VCaP (cell line): Measurements from ENCODE around the gene RAB1A.

Experiments used
- H3K27ac ChIP-seq: fragments of 450-650 bp; 2 replicates; pipeline ENCODE4 v1.5.1; 2017
- TF ChIP-seq, protein P1 (sequence below): fragments of 450-650 bp; conservative IDR thresholded peaks from 2 replicates; pipeline ENCODE4 v1.5.1; 2017; ENCODE audit warnings: mild to moderate bottlenecking, moderate library complexity

RAB1A gene

DNA sequence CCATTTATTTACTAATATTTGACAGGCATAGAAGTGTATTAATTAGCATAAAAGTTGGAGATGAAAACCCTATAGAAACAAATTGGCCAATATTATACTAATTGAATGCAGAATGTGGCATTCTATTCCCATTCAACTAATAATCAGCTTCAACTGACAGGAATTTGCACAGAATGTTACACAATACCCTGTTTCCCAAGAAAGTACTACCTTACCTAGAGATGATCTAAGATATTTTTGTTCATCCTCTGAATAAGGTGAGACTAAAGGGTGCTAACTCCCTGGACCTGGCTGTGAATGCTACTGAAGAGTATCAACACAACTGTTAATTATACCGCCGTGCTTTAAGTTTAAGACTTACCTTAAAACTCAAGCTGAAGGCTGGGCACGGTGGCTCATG is 44.8 kb downstream of the RAB1A start:
- TF ChIP-seq, protein P1, sequence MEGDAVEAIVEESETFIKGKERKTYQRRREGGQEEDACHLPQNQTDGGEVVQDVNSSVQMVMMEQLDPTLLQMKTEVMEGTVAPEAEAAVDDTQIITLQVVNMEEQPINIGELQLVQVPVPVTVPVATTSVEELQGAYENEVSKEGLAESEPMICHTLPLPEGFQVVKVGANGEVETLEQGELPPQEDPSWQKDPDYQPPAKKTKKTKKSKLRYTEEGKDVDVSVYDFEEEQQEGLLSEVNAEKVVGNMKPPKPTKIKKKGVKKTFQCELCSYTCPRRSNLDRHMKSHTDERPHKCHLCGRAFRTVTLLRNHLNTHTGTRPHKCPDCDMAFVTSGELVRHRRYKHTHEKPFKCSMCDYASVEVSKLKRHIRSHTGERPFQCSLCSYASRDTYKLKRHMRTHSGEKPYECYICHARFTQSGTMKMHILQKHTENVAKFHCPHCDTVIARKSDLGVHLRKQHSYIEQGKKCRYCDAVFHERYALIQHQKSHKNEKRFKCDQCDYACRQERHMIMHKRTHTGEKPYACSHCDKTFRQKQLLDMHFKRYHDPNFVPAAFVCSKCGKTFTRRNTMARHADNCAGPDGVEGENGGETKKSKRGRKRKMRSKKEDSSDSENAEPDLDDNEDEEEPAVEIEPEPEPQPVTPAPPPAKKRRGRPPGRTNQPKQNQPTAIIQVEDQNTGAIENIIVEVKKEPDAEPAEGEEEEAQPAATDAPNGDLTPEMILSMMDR, result no peak

DNA sequence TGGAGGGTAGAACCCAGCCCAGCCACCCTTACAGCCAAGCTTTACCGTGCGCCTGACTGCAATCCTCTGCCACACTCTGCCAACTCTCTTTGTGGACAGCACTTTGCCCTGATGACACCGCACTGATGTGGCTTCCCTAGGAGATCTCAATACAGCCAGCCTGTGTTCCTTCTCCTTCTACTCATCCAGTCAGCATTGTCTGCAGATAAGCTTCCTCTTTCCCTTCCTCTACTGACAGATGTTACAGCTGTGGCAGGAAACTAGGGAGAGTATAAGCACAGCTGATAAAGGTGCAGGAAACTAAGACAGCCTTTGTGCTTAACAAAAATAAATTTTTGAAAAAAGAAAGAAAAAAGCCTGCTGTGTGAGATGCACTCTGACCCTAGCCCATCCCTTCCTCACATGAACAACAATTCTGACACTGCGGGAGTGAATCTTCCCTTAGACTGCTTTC is 48.6 kb downstream of the RAB1A start:
- TF ChIP-seq, protein P1, result no peak
- H3K27ac ChIP-seq, result no peak overlapping the region

More for the DNA sequence above, 44.8 kb downstream of the RAB1A start:
- H3K27ac ChIP-seq, result no peak overlapping the region

DNA sequence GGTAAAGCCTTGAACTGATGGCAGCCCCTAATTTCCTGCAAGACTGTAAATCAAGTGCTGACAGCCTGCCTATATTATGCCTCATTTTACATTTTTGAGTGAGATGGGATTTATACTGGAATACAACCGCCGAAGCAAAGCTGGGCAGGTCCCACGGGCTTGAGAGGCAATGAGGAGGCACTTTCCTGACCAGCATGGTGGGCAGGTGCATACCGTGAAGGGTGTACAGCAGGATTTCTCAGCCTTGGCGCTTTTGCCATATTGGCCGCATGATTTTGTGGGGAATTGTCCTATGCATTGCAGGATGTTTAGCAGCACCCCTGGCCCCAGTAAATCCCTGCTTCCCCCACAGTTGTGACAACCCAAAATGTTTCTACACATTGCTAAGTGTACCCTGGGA is 50.9 kb downstream of the RAB1A start:
- TF ChIP-seq, protein P1, result no peak
- no peak overlapping the region for H3K27ac ChIP-seq

DNA sequence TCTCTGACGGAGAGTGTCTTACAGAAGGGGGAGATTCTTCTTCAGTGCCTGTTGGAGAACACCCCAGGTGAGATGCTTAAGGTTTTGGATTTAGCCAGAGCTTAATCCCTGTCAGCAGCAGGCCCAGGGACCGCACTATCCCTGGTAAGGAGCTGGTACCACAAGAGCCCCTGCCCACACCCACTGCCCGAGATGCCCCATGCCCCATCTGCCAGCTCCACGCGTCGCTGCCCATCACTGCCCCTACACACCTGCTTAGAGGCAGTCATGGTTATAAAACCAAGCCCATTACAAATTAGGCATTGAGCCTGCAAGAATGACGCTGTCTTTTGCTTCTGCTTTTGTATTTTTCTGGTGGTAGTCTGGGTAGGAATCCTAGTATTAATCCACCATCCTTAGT is 52.0 kb downstream of the RAB1A start:
- TF ChIP-seq, protein P1, result no peak
- H3K27ac ChIP-seq, result no peak overlapping the region

DNA sequence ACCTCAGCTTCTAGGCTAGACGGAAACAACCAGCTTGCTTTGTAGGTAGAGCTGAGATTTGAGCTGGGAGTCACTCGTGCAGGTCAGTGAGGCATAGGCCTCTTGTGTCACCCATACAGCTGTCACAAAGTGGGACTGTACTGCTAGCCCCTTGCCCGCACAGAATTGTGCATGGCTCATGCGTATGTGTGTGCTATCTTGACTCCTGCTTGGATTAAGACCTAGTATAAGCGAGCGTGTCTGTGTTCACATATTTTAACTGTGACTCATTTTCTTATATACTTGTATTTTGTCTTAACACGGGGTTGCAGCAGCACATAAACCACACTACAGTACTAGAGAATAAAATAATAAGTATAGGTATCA is 53.6 kb downstream of the RAB1A start:
- TF ChIP-seq, protein P1, result no peak
- no peak overlapping the region for H3K27ac ChIP-seq

DNA sequence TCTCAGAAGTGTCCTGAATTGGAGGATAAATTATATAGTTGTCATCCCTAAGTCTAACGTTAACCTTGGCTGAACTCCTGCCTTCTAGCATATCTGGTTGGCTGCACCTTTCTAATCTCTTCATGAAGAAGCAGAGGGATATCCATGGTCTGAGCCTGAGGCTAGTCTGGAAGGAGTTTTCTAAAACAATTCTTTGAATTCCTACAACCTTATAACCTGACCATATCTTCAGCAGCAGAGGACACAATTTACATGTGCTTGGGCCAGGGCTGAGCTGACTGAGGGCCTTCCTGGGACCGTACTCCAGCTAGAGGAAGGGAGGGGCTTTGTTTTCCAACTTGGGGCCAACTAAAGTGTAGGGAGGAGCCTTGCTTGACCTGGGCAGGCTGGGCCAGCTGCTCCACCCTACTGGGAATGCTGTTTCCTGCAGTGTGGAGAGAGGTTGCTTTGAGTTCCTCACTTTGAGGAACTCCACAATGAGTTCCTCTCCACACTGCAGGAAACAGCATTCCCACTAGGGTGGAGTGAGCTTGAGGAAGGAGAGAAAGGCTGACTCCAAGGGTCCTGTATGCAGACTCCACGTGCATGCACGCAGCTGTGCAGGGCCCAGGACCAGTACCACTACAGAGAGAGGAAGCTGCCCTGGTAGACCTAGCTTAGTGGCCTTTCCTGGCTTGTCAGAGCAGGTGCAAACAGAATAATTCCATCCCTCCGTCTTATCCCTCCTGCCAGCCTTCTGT is 54.1 kb downstream of the RAB1A start:
- H3K27ac ChIP-seq, result no peak overlapping the region
- TF ChIP-seq, protein P1, result no peak

DNA sequence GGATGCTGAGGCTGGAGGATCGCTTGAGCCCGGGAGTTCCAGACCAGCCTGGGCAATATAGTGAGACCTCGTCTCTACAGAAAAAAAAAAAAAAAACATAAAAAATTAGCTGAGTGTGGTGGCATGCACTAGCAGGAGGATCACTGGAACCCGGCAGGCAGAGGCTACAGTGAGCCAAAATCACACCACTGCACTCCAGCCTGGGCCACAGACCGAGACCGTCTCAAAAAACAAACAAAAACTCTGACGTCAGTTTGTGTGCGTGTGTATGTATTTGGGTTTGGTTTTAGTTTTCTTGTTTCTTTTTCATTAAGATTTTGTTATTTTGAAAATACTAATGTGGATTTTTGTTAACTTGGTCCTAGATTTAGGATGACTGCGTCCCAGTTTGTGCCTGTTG is 54.7 kb downstream of the RAB1A start:
- TF ChIP-seq, protein P1, result no peak
- no peak overlapping the region for H3K27ac ChIP-seq
